PC-3 (cell line): ENCODE data around the gene RPL32. TPM values are rescaled to one million over a fixed set of nuclear protein-coding genes. Genes with fewer than 3 reads are reported as not detected.

Source experiments
- ATAC-seq: fragments of 200-7000 bp; cut with Tn5 transposase; 2 replicates; pipeline ENCODE4 v1.9.1; 2020; ENCODE audit warnings: mild to moderate bottlenecking, moderate library complexity
- BruUV-seq: library from RNA; stranded (reverse); fragments of 400-500 nt; replicated peaks from 2 replicates; lab custom pipeline; 2021; lab: Mats Ljungman, UMichigan
- CTCF ChIA-PET: fragments of 300-600 bp; sonication (Branson Sonifier 250); formaldehyde crosslinking; loops from one replicate; lab custom pipeline; 2022; ENCODE audit warnings: antibody characterized with exemption; lab: Charles Lee
- POLR2A ChIA-PET: fragments of 300-600 bp; sonication (Branson Sonifier 250); formaldehyde crosslinking; loops from one replicate; lab custom pipeline; 2022; ENCODE audit warnings: antibody characterized with exemption; ENCODE audit not compliant: unreplicated experiment; lab: Charles Lee
- DNase-seq: peaks from one replicate; pipeline ENCODE4 v3.0.0-alpha.2; 2015
- H2AFZ ChIP-seq: fragments of 300-600 bp; sonication (generic); 2 replicates; pipeline ENCODE4 v1.6.0; 2016; ENCODE audit warnings: antibody characterized with exemption, low read length
- H3F3A ChIP-seq: fragments of 300-600 bp; sonication (generic); one replicate; pipeline ENCODE4 v1.6.0; 2017; ENCODE audit warnings: antibody characterized with exemption, low read length, control low read depth, mild to moderate bottlenecking; ENCODE audit not compliant: unreplicated experiment
- H3K27ac ChIP-seq: fragments of 300-600 bp; sonication (generic); 2 replicates; pipeline ENCODE4 v1.5.1; 2016; ENCODE audit warnings: mild to moderate bottlenecking, low read length
- H3K27me3 ChIP-seq: fragments of 300-600 bp; sonication (generic); 2 replicates; pipeline ENCODE4 v1.6.1; 2016; ENCODE audit warnings: low read length, mixed read lengths
- H3K36me3 ChIP-seq: fragments of 300-600 bp; sonication (generic); 2 replicates; pipeline ENCODE4 v1.6.1; 2016; ENCODE audit warnings: low read depth, mixed run types, low read length, mixed read lengths
- H3K4me1 ChIP-seq: fragments of 300-600 bp; sonication (generic); 2 replicates; pipeline ENCODE4 v1.5.1; 2016; ENCODE audit warnings: low read length; ENCODE audit not compliant: insufficient read depth
- H3K4me2 ChIP-seq: fragments of 300-600 bp; sonication (generic); 2 replicates; pipeline ENCODE4 v1.6.0; 2016; ENCODE audit warnings: low read length
- H3K4me3 ChIP-seq: fragments of 300-600 bp; sonication (generic); 2 replicates; pipeline ENCODE4 v1.5.1; 2016; ENCODE audit warnings: mild to moderate bottlenecking, low read length, mixed read lengths
- H3K79me2 ChIP-seq: fragments of 300-600 bp; sonication (generic); 2 replicates; pipeline ENCODE4 v1.6.1; 2017; ENCODE audit warnings: low read length, mixed read lengths
- H3K9ac ChIP-seq: fragments of 300-600 bp; sonication (generic); 2 replicates; pipeline ENCODE4 v1.6.0; 2016; ENCODE audit warnings: mild to moderate bottlenecking, low read length
- H3K9me2 ChIP-seq: fragments of 300-600 bp; sonication (generic); replicated peaks from 2 replicates; pipeline ENCODE4 v1.6.1; 2016; ENCODE audit warnings: mixed run types, low read length, mixed read lengths
- H3K9me3 ChIP-seq: fragments of 300-600 bp; sonication (generic); 2 replicates; pipeline ENCODE4 v1.6.1; 2016; ENCODE audit warnings: low read length, mixed read lengths
- H4K20me1 ChIP-seq: fragments of 300-600 bp; sonication (generic); 2 replicates; pipeline ENCODE4 v1.6.1; 2016; ENCODE audit warnings: low read length, mixed read lengths
- EZH2 ChIP-seq: fragments of 300-600 bp; sonication (generic); IDR thresholded peaks from one replicate; pipeline ENCODE4 v1.6.1; 2017; ENCODE audit warnings: antibody characterized with exemption, mild to moderate bottlenecking, low read length; ENCODE audit not compliant: unreplicated experiment
- EZH2phosphoT487 ChIP-seq: fragments of 300-600 bp; sonication (generic); IDR thresholded peaks from 2 replicates; pipeline ENCODE4 v1.6.1; 2018; ENCODE audit warnings: mild to moderate bottlenecking, antibody characterized with exemption, low read length, borderline replicate concordance
- intact Hi-C: fragments of 100-400 bp; cut with micrococcal nuclease; formaldehyde crosslinking; loops from 2 replicates; pipeline ENCODE4 v1.9.0; 2023
- total RNA-seq: library from RNA; depleted of rRNA; stranded (reverse); fragments of >200 nt; gene quantifications from 2 replicates; pipeline ENCODE4 v1.2.3, GENCODE V29; 2014
- TF ChIP-seq, protein P1 (sequence below): fragments of 300-600 bp; sonication (generic); conservative IDR thresholded peaks from 2 replicates; pipeline ENCODE4 v1.5.1; 2017; ENCODE audit warnings: antibody characterized with exemption, low read depth, mild to moderate bottlenecking, low read length

RPL32 gene
- total RNA-seq, 1 experiment from 2014 or later: 2,663 TPM

DNA sequence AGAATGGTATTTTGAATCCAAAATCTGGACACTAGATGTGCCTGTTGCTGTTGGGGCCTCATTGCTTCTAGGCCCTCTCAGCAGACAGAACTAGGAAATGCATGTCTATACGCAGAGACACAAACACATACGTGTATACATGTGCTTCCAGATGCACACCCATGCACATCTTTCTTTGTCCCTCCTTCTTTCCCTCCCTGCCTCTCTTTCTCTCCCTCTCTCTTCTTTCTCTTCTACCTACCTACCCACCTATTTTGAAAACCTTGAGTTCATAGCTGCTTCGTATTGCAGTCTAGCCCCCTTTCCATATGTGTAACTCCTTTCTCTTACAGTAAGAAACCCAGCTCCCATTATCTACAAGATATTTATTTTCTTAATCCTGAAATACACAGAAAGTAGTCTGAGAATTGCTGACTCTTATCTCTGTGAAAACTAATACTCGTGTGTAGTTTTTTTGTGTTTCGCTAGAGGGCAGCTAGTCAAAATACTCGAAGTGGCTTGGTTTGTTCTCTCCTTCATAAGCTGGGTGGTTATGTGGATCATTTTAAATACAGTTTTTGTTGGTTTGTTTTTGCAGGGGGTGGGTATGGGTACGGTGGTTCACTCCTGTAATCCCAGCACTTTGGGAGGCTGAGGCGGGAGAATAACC is 18.5 kb downstream of the RPL32 start:
- ChIA-PET CTCF (interaction anchor here (0.6 to 1.2 kb wide), 8 partner anchors 11 to 1703 kb away, joined by 3 to 10 read pairs (median 4); partner anchors contain the start of gene RPL32), POLR2A (interaction anchor here (0.6 kb wide), 1 partner anchor 15 kb away, joined by 5 read pairs; no protein-coding TSS in a partner anchor)
- no peak overlapping the region for H2AFZ ChIP-seq

GRCh38 chr3:12818773-12819172 is 22.6 kb downstream of the RPL32 start:
- CTCF ChIA-PET: interaction anchor here (0.6 kb wide), 1 partner anchor 73 kb away, joined by 3 read pairs; no protein-coding TSS in a partner anchor
- no peak for TF ChIP-seq EZH2
- TF ChIP-seq EZH2phosphoT487: no peak
- TF ChIP-seq, protein P1, sequence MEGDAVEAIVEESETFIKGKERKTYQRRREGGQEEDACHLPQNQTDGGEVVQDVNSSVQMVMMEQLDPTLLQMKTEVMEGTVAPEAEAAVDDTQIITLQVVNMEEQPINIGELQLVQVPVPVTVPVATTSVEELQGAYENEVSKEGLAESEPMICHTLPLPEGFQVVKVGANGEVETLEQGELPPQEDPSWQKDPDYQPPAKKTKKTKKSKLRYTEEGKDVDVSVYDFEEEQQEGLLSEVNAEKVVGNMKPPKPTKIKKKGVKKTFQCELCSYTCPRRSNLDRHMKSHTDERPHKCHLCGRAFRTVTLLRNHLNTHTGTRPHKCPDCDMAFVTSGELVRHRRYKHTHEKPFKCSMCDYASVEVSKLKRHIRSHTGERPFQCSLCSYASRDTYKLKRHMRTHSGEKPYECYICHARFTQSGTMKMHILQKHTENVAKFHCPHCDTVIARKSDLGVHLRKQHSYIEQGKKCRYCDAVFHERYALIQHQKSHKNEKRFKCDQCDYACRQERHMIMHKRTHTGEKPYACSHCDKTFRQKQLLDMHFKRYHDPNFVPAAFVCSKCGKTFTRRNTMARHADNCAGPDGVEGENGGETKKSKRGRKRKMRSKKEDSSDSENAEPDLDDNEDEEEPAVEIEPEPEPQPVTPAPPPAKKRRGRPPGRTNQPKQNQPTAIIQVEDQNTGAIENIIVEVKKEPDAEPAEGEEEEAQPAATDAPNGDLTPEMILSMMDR: no peak
- no peak overlapping the region for H3K4me3 ChIP-seq
- no peaks in the 10 kb centered on the region for H4K20me1 ChIP-seq
- ATAC-seq (no peak), DNase-seq (no peak)
- no peaks in the 10 kb centered on the region for H3K4me1 ChIP-seq
- H3K4me2 ChIP-seq: no peak overlapping the region
- intact Hi-C loops: no loop called here
- no peaks in the 10 kb centered on the region for H3K9me3 ChIP-seq
- H3K9me2 ChIP-seq: no peaks in the 10 kb centered on the region
- H3F3A ChIP-seq: no peaks in the 10 kb centered on the region
- no peak overlapping the region for H3K27ac ChIP-seq
- no TSS peak for BruUV-seq
- no peak overlapping the region for H2AFZ ChIP-seq
- H3K27me3 ChIP-seq: no peaks in the 10 kb centered on the region
- H3K9ac ChIP-seq: no peak overlapping the region
- POLR2A ChIA-PET: no interaction called here
- H3K36me3 ChIP-seq: no peaks in the 10 kb centered on the region
- no peaks in the 10 kb centered on the region for H3K79me2 ChIP-seq

More for the DNA sequence above, 18.5 kb downstream of the RPL32 start:
- H3K79me2 ChIP-seq: no peaks in the 10 kb centered on the region
- H3K9me2 ChIP-seq: no peaks in the 10 kb centered on the region
- H4K20me1 ChIP-seq: no peaks in the 10 kb centered on the region
- no peak overlapping the region for H3K9ac ChIP-seq
- no peak for TF ChIP-seq EZH2
- TF ChIP-seq, protein P1: peak; percentile 63
- TF ChIP-seq EZH2phosphoT487: no peak
- peak; percentile 84 for ATAC-seq
- H3K9me3 ChIP-seq: no peaks in the 10 kb centered on the region
- BruUV-seq: no TSS peak
- no peak overlapping the region for H3K27ac ChIP-seq
- intact Hi-C loops: loop anchor here (5.0 kb wide), 1 partner anchor 69 kb away; no protein-coding TSS in a partner anchor
- peak; percentile 73 for DNase-seq
- H3K4me1 ChIP-seq: no peaks in the 10 kb centered on the region
- no peaks in the 10 kb centered on the region for H3F3A ChIP-seq
- H3K4me2 ChIP-seq: no peak overlapping the region
- no peaks in the 10 kb centered on the region for H3K36me3 ChIP-seq
- no peaks in the 10 kb centered on the region for H3K27me3 ChIP-seq
- H3K4me3 ChIP-seq: no peak overlapping the region

DNA sequence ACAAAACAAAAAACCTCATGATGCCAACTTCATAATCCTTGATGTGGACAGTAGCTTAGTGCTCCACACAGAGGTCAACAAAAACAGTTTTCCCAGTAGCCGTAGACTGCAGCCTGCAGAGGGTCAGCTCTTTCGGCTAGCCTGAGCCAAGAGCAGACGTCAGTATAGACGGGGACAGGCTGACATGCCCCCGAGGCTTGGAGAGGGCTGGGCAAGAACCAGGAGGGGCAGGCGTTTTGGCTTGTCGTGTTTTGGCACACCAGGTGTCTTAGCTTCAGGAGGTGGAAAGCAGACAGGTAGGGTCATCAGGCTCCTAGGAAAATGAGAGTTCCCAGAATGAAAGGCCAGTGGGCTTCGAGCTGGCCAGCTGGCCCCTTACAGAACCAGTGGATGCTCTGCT is 23.1 kb downstream of the RPL32 start:
- Histone ChIP-seq H3K9me2 (no peaks in the 10 kb centered on the region), H3K9me3 (no peaks in the 10 kb centered on the region), H2AFZ (no peak overlapping the region), H3K4me3 (no peak overlapping the region), H3K9ac (no peak overlapping the region), H3K36me3 (no peaks in the 10 kb centered on the region), H3K79me2 (no peaks in the 10 kb centered on the region), H4K20me1 (no peaks in the 10 kb centered on the region), H3K27ac (no peak overlapping the region), H3F3A (no peaks in the 10 kb centered on the region), H3K4me1 (no peaks in the 10 kb centered on the region), H3K4me2 (no peak overlapping the region), H3K27me3 (no peaks in the 10 kb centered on the region)
- intact Hi-C loops: no loop called here
- ATAC-seq: no peak
- TF ChIP-seq, protein P1: no peak
- TF ChIP-seq EZH2 (no peak), EZH2phosphoT487 (no peak)
- DNase-seq: no peak
- POLR2A ChIA-PET: interaction anchor here (0.6 kb wide), 1 partner anchor 46 kb away, joined by 5 read pairs; no protein-coding TSS in a partner anchor
- CTCF ChIA-PET: interaction anchor here (0.6 kb wide), 1 partner anchor 73 kb away, joined by 3 read pairs; no protein-coding TSS in a partner anchor
- no TSS peak for BruUV-seq
